Measurements from ENCODE around the gene CDC42BPB.
"Not testable (repeated sequence)": the region's sequence is repeated elsewhere in the genome, so short reads cannot be mapped to it uniquely, and the experiment has no call there.

Gene CDC42BPB

DNA sequence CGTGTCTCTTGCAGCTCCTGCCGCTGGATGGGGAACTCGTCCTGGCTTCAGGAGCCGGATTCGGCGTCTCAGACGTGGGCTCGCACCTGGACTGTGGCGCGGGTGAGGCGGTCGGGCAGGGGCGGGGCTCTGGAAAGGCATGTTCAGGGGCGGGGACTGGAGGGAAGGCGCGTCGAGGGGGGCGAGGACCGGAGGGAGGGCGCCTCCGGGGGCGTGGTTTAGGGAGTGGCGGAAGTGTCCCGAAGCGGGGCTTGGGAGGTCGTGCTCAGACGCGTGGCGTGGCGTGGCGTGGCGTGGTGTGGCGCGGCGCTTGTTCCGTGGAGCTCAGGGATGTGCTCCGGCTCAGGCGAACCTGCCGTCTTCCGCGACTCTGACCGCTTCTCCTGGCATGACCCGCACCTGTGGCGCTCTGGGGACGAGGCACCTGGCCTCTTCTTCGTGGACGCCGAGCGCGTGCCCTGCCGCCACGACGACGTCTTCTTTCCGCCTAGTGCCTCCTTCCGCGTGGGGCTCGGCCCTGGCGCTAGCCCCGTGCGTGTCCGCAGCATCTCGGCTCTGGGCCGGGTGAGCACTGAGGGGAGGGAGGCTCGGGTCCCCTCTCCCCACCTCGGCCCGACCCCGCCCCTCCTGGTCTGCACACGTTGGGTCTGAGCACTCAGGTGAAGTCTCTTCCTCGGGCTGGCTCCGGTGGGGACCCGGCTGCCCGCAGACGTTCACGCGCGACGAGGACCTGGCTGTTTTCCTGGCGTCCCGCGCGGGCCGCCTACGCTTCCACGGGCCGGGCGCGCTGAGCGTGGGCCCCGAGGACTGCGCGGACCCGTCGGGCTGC lies 128.7 kb downstream of the CDC42BPB start:
- no peaks in the 10 kb centered on the region for H3K27me3 Mint-ChIP-seq
- H3K36me3 Mint-ChIP-seq: peaks cover 7% of the 10 kb centered on the region
- peak overlapping the region; percentile 73 for H3K4me3 Mint-ChIP-seq
- H3K27ac Mint-ChIP-seq: no peak overlapping the region
- peak; percentile 78 for ATAC-seq
- H3K9me3 Mint-ChIP-seq: no peaks in the 10 kb centered on the region
- peaks cover 12% of the 10 kb centered on the region for H3K4me1 Mint-ChIP-seq

DNA sequence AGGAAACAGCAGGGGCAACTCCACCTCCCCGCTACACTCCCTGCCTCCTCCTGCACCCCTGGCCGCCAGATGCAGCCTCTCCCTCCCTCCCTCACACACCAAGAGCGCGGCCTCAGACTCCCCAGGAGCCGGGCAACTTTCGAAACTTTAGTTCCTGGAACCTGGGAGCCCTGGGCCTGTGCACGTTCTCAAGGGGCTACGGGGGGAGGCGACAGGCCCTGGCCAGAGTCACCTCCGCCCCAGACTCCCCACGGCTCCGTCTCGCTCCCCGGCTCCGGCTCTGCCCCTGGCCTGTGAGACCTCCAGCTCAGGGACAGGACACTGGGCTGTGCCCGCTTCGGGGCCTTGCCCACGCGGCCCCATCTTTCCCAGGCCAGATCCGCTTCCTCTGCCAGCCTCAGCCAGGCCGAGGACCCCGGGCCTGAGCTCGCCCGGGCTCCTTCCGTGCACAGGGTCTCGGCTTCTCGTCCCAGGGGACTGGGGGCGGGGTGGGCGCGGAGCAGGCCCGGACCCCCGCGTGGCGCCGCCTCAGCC lies 129.4 kb downstream of the CDC42BPB start:
- ATAC-seq: peak; percentile 18
- no peaks in the 10 kb centered on the region for H3K27me3 Mint-ChIP-seq
- peaks cover under 1% of the 10 kb centered on the region for H3K36me3 Mint-ChIP-seq
- H3K27ac Mint-ChIP-seq: no peak overlapping the region
- H3K9me3 Mint-ChIP-seq: no peaks in the 10 kb centered on the region
- H3K4me1 Mint-ChIP-seq: peaks cover 17% of the 10 kb centered on the region
- peak overlapping the region; percentile 73 for H3K4me3 Mint-ChIP-seq

DNA sequence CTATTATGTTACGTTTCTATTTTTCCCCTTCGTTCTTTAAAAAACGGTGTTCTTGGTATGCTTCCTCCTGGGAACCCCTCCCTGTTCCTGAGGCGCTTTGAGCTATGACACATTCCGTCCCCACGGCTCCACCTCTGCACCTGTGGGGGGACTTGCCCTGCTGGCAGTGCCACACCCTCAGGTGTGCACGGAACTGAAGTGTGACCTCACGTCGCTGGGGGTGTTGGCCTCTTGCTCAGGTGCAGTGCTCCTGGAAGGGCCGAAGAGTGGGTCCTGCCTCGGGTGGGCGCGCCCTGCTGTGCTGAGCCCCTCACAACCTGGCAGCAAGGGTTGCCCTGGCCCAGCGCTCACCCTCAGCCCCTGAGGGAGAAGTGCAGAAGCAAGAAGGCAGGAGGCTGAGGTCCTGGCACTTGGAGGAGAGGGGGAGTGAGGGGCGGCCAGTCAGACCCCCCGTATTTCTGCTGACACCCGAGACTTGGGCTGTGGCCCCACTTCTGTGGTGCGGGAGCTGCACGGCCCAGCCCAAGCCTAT lies 129.9 kb downstream of the CDC42BPB start:
- no peaks in the 10 kb centered on the region for H3K36me3 Mint-ChIP-seq
- H3K4me3 Mint-ChIP-seq: peak overlapping the region; percentile 73
- peaks cover 18% of the 10 kb centered on the region for H3K4me1 Mint-ChIP-seq
- no peaks in the 10 kb centered on the region for H3K9me3 Mint-ChIP-seq
- H3K27me3 Mint-ChIP-seq: no peaks in the 10 kb centered on the region
- ATAC-seq: no peak
- H3K27ac Mint-ChIP-seq: no peak overlapping the region

DNA sequence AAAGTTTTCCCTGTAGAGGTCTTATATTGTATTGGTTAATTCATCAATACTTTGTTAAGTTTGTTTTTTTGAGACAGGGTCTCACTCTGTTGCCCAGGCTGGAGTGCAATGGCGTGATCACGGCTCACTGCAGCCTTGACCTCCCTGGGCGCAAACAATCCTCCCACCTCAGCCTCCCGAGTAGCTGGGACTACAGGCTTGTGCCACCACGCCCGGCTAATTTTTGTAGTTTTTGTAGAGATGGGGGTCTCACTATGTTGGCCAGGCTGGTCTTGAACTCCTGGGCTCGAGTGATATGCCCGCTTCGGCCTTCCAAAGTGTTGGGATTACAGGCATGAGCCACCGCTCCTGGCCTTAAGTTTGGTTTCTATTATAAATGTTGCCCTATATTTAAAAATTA lies 130.5 kb downstream of the CDC42BPB start:
- H3K4me1 Mint-ChIP-seq: peaks cover 18% of the 10 kb centered on the region
- H3K27ac Mint-ChIP-seq, H3K9me3 Mint-ChIP-seq, H3K27me3 Mint-ChIP-seq, H3K4me3 Mint-ChIP-seq, H3K36me3 Mint-ChIP-seq, ATAC-seq: not testable (repeated sequence)

DNA sequence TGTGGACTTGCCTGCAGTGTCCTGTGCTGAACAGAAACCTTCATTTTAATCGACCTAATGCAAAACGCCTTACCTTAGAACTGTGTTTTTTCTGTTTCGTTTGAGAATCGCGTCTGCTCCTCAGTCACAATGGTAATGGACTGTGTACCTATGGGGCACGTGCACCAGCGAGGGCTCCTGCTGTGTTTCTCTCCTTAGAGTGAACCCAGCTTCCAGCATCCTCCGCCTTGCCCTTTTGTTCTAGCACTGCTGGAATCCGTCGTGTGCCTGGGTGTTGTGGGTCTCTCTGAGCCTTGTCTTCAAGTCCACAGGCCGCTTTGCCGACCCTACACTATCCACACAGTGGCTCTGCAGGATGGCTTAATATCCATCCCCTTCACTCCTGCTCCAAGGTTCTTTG lies 131.2 kb downstream of the CDC42BPB start:
- no peak for ATAC-seq
- Mint-ChIP-seq H3K4me3 (no peak overlapping the region), H3K9me3 (no peaks in the 10 kb centered on the region), H3K27ac (no peak overlapping the region), H3K27me3 (no peaks in the 10 kb centered on the region), H3K4me1 (peaks cover 12% of the 10 kb centered on the region), H3K36me3 (no peaks in the 10 kb centered on the region)

DNA sequence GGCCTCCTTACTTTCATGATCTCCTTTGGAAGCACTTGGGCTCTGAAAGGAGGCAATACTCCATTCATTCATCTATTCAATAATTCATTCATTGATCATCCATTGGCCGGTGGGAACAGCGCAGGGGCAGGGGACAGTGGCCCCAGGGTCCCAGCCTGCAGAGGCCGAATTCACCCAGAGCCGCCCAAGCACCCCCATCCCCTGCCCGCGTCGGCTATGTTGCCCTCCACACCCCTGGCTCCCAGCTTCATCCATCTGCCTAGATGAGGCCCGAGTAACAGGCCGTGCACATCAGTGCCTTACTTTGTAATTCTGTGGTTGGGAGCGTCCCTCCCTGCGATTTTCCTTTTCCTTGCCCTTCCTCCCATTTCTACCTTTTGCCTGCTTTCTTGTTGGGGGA lies 131.7 kb downstream of the CDC42BPB start:
- Mint-ChIP-seq H3K36me3 (no peaks in the 10 kb centered on the region), H3K4me3 (no peak overlapping the region), H3K4me1 (peaks cover 12% of the 10 kb centered on the region), H3K27ac (no peak overlapping the region), H3K9me3 (no peaks in the 10 kb centered on the region), H3K27me3 (no peaks in the 10 kb centered on the region)
- ATAC-seq: no peak

DNA sequence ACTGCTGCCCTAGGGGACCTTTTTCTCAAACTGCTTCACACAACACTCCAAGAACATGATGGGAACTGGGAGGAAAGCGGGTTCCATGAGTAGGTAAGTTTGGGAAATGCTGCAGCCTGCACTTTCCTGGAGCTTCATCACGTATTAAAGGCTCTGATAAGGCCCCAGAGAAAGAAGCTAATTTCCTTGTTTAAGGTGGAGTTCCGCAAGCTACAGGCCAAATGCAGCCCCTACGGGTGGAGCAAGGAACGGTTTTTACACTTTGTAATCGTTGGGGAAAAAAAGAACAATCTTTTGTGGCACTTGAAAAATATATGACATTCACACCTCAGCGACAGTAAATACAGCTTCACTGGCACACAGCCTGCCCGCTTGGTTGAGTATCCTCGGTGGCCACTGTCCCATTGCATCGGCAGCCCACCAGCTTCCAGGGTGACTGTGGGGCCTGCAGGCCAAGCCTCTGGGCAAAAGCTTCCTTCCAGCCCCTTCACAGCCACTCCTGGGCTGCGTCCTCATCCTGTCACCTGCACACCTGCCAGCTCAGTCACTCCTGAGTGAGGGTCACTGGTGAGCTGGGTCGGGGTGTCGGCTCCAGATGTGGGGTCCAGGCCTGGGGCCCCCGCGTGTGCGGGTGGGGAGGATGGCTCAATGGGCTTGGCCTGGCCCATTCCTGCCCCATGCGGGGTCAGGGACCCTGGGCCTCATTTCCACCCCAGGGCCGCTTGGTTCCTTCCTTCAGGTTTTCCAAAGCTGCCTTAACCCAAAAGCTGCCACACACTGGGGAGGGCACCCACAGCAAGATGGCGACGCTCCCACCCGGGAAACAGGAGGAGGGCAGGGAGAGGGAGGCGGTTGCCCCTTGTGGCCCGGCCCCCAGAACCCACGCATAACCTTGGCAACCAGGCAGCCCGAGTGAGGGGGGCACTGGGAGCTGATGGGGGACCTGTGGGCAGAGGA lies 132.4 kb downstream of the CDC42BPB start:
- no peaks in the 10 kb centered on the region for H3K27me3 Mint-ChIP-seq
- H3K4me3 Mint-ChIP-seq: no peak overlapping the region
- no peak overlapping the region for H3K27ac Mint-ChIP-seq
- H3K36me3 Mint-ChIP-seq: no peaks in the 10 kb centered on the region
- peaks cover 12% of the 10 kb centered on the region for H3K4me1 Mint-ChIP-seq
- H3K9me3 Mint-ChIP-seq: no peaks in the 10 kb centered on the region
- no peak for ATAC-seq

DNA sequence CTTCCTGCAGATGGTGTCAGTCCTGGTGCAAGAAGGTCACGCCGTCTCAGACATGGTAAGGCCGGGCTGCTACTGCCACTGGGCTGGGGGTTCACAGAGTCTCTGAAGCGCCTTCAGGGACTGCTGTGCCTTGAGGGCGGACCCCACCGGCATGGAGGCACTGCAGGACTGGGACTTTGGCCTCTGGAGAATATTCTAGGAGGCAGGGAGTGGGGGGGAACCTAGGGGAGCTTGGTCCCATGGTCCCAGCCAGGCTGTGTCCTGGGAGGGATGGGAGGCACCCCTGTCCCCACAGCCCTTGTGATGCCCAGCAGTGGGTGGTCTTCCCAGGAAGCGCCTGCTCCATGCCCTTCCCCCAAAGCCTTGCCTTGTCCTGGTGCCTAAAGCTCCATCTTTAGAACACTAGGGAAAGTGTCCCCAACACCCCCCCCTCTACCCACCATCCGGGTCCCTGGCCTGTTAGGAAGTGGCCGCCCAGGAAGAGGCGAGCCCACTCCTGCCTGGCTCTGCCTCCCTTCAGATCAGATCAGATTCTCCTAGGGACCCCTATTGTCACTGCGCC lies 133.3 kb downstream of the CDC42BPB start:
- Mint-ChIP-seq H3K27ac (no peak overlapping the region), H3K36me3 (no peaks in the 10 kb centered on the region), H3K4me3 (no peak overlapping the region), H3K4me1 (peaks cover 12% of the 10 kb centered on the region), H3K9me3 (no peaks in the 10 kb centered on the region), H3K27me3 (no peaks in the 10 kb centered on the region)
- no peak for ATAC-seq

DNA sequence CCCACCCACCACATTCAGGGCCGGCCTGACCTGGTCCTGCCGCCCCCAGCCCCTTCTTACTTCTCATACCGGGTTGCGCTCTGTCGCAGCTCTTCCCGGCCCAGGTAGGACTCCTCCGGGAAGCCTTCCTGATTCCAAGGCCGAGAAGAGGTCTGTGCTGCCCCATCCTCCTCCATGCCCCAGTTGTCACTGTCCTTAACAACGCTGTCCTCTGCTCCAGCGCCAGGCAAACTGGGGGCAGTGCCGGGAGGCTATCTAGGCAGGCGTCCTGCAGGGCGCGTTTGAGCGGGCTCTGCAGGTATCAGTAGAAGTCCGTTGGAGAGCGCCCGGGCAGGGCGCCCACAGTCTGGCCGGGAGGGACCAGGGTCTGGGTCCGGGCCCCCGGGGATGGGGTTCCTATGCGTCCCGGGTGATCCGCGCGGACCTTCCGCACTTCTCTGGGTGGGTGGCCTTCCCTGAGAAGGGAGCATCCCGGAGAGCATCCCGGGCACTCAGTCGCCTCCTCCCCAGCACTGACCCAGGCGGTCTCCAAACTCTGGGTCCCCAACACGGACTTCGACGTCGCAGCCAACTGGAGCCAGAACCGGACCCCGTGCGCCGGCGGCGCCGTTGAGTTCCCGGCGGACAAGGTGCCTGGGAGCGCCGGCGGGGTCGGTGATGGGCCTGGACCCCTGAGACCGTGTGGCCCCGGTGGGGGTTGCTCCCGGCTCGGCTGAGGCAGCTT lies 134.0 kb downstream of the CDC42BPB start:
- peak overlapping the region; percentile 75 for H3K4me3 Mint-ChIP-seq
- H3K9me3 Mint-ChIP-seq: no peaks in the 10 kb centered on the region
- no peaks in the 10 kb centered on the region for H3K27me3 Mint-ChIP-seq
- no peak for ATAC-seq
- peak overlapping the region; percentile 36 for H3K27ac Mint-ChIP-seq
- H3K4me1 Mint-ChIP-seq: peaks cover 12% of the 10 kb centered on the region
- no peaks in the 10 kb centered on the region for H3K36me3 Mint-ChIP-seq

DNA sequence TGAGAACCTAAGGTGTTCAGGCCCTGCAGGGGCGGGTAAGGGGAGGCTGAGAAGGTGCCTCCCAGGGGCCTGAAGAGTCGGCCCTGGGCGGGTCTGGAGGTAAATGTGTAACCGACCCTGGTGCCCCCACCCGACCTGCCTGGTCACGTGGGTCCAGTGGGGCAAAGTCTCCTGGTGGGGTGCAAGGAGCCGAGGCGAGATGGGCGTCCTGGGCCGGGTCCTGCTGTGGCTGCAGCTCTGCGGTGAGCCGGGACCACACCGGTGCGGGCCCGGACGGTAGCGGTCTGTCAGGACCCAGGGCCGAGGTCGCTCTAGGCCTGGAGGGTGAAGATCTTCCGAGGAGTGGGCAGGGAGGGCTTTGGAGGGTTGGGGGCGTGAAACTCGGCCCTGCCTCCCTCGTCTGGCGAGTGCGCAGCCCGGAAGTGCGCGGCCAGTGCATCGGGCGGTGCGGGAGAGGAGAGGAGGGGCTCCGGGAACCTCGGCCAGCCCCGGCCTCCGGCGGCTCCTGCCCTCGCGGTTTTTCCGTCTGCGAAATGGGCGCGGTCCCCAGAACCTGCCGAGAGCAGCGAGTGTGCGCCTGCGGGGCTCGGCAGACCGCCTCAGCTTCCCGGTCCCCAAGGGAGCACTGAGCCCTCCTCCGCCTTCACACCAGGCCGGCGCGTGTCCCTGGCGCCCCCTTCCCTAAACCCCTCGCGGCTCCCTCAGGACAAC lies 134.7 kb downstream of the CDC42BPB start, which contains the start of gene AMN:
Gene AMN (plus strand): TSS at position 174 of the 711 bp plus-strand sequence. CDS start 26 bp downstream, at position 200.
- H3K27ac Mint-ChIP-seq: peak within 1 kb of the TSS; percentile 36

DNA sequence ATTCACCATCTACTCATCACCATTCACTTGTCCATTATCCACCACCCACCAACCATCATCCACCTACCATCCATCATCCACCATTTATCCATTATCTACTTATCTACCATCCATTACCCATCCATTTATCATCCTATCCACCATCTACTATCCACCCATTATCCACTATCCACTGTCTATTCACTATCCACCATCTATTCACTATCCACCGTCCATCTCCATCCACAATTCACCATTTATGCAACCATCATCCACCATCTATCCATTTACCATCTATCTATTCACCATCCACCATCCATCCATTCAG lies 136.4 kb downstream of the CDC42BPB start:
- no peaks in the 10 kb centered on the region for H3K36me3 Mint-ChIP-seq
- H3K27me3 Mint-ChIP-seq: no peaks in the 10 kb centered on the region
- peaks cover 12% of the 10 kb centered on the region for H3K4me1 Mint-ChIP-seq
- no peaks in the 10 kb centered on the region for H3K9me3 Mint-ChIP-seq
- no peak overlapping the region for H3K27ac Mint-ChIP-seq
- ATAC-seq: no peak
- H3K4me3 Mint-ChIP-seq: no peak overlapping the region

More for the DNA sequence above, 134.7 kb downstream of the CDC42BPB start, which contains the start of gene AMN:
- no peaks in the 10 kb centered on the region for H3K9me3 Mint-ChIP-seq
- no peaks in the 10 kb centered on the region for H3K27me3 Mint-ChIP-seq
- H3K4me1 Mint-ChIP-seq: peaks cover 12% of the 10 kb centered on the region
- no peaks in the 10 kb centered on the region for H3K36me3 Mint-ChIP-seq
- peak; percentile 25 for ATAC-seq
- peak within 1 kb of the TSS; percentile 75 for H3K4me3 Mint-ChIP-seq

DNA sequence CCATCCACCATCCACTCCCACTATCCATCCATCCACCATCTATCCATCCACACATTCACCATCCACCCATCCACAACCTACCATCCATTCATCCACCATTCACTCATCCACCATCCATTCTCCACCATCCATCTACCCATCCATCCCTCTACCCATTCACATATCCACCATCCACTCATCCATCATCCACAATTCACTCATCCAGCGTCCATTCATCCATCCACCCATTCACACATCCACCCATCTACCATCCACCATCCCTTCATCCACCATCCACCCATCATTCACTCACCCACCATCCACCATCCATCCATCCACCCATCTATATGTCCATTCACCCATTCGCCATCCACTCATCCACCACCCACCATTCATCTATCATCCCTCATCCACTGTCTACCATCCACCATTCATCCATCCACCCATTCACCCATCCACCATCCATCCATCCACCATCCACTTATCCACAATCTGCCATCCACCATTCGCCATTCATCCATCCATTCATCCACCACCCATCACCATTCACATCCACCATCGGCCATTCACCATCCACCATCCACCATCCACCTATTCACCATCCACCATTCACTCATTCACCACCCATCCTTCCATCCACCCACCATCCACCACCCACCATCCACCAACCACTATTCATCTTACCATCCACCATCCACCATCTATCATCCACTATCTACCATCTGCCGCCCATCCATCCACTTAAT lies 136.9 kb downstream of the CDC42BPB start:
- ATAC-seq: no peak
- H3K9me3 Mint-ChIP-seq: no peaks in the 10 kb centered on the region
- H3K4me1 Mint-ChIP-seq: peaks cover 12% of the 10 kb centered on the region
- no peaks in the 10 kb centered on the region for H3K36me3 Mint-ChIP-seq
- H3K27me3 Mint-ChIP-seq: no peaks in the 10 kb centered on the region
- H3K27ac Mint-ChIP-seq: no peak overlapping the region
- no peak overlapping the region for H3K4me3 Mint-ChIP-seq

DNA sequence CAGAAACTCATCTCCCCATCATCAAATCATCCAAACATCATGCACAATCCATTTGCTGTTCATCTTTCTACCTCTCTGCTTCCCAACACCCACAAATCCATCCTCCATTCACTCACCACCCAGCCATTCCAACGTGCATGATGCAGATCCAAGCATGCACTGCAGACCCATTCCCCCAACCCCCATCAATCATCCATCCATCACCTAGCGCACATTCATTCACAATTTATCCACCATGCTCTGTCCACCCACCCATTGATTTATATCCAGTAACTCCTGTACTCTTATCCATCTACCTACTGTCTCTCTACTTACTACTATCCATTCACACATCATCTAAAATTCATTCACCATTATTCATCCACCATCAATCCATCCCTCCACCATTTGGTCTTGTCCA lies 138.9 kb downstream of the CDC42BPB start:
- H3K9me3 Mint-ChIP-seq: no peaks in the 10 kb centered on the region
- H3K36me3 Mint-ChIP-seq: no peaks in the 10 kb centered on the region
- no peaks in the 10 kb centered on the region for H3K27me3 Mint-ChIP-seq
- no peak overlapping the region for H3K4me3 Mint-ChIP-seq
- no peak for ATAC-seq
- no peak overlapping the region for H3K27ac Mint-ChIP-seq
- peaks cover 17% of the 10 kb centered on the region for H3K4me1 Mint-ChIP-seq

Data from stimulated activated memory B cell treated with anti-CD40 and anti-IgM and Interleukin-4, amounts not matched to agents 10 μg/mL and 1 μg/mL and 100 μg/mL, for 72 hours (primary cell).